K562 (cell line): ENCODE results near the gene LUC7L3. TPM values are rescaled to one million over a fixed set of nuclear protein-coding genes. Genes with fewer than 3 reads are reported as not detected.

Source experiments
- ATAC-seq: fragments of 200-7000 bp; cut with Tn5 transposase; 3 replicates; pipeline ENCODE4 v1.9.1; 2020; ENCODE audit warnings: moderate library complexity
- BruUV-seq: library from RNA; stranded (reverse); fragments of 400-500 nt; replicated peaks from 2 replicates; lab custom pipeline; 2021; lab: Mats Ljungman, UMichigan
- CTCF ChIA-PET: fragments of 300-600 bp; formaldehyde crosslinking; extraction: SDS; loops from one replicate; lab custom pipeline; 2021; ENCODE audit warnings: low intra/inter-chr PET ratio; lab: Yijun Ruan, JAX
- POLR2A ChIA-PET: fragments of 300-600, 350-650 bp; sonication (Branson Sonifier 250); formaldehyde crosslinking; extraction: SDS; loops from one replicate; lab custom pipeline; 2021; ENCODE audit warnings: antibody characterized with exemption, inconsistent platforms; lab: Yijun Ruan, JAX
- DNase-seq, 4 experiments: peaks; one replicate each; pipeline versions ENCODE4 v3.0.0 to v3.0.0-alpha.2; 2011 to 2018; ENCODE audit warnings: low spot score in 3 of 4, mixed read lengths in 3 of 4; ENCODE audit errors: extremely low read depth in 1 of 4
- FAIRE-seq: peaks from 2 replicates; lab custom pipeline; 2011; peaks lifted over from hg19 to GRCh38; lab: Jason Lieb, UNC
- H2AFZ ChIP-seq: 2 replicates; pipeline ENCODE4 v1.6.0; 2011; ENCODE audit warnings: low read depth, low read length, control low read depth, inconsistent platforms
- H3K27ac ChIP-seq: fragments of 200-600 bp; 3 replicates; pipeline ENCODE4 v1.8.0; 2011; ENCODE audit warnings: low read depth, mild to moderate bottlenecking, control low read depth, inconsistent platforms, low read length, moderate library complexity, mixed read lengths; ENCODE audit errors: extremely low read depth
- H3K27me3 ChIP-seq, 2 experiments: fragments of 300-600 bp in 1 of 2; 2 replicates in 1 of 2; 3 replicates in 1 of 2; pipeline versions ENCODE4 v1.6.0 to v1.8.0; 2011; ENCODE audit warnings: inconsistent platforms in 2 of 2, low read length in 2 of 2, mild to moderate bottlenecking in 1 of 2, mixed read lengths in 1 of 2, moderate library complexity in 1 of 2; ENCODE audit not compliant: control insufficient read depth in 2 of 2, insufficient read depth in 2 of 2
- H3K36me3 ChIP-seq: fragments of 300-600 bp; 3 replicates; pipeline ENCODE4 v1.8.0; 2011; ENCODE audit warnings: mild to moderate bottlenecking, low read length, inconsistent platforms; ENCODE audit not compliant: control insufficient read depth, insufficient read depth
- H3K4me1 ChIP-seq, 2 experiments: fragments of 200-600 bp in 1 of 2; replicated peaks in 1 of 2; 2 replicates in 1 of 2; 3 replicates in 1 of 2; pipeline versions ENCODE4 v1.5.1 to v1.8.0; 2011; ENCODE audit warnings: inconsistent platforms in 2 of 2, low read length in 2 of 2, mild to moderate bottlenecking in 1 of 2, mixed read lengths in 1 of 2, moderate library complexity in 1 of 2; ENCODE audit not compliant: control insufficient read depth in 2 of 2, insufficient read depth in 2 of 2
- H3K4me2 ChIP-seq: 2 replicates; pipeline ENCODE4 v1.6.1; 2011; ENCODE audit warnings: low read length, control low read depth, inconsistent platforms, mixed read lengths; ENCODE audit not compliant: insufficient read depth
- H3K4me3 ChIP-seq: fragments of 200-600 bp; sonication (generic), shearing (Covaris generic); 2 replicates; pipeline ENCODE4 v1.5.1; 2016; ENCODE audit warnings: control low read depth, inconsistent platforms
- H3K79me2 ChIP-seq: fragments of 200-600 bp; 3 replicates; pipeline ENCODE4 v1.8.0; 2011; ENCODE audit warnings: low read length, inconsistent platforms; ENCODE audit not compliant: control insufficient read depth, insufficient read depth
- H3K9ac ChIP-seq, 2 experiments: 2 replicates each; pipeline versions ENCODE4 v1.6.0 to v1.6.1; 2011; ENCODE audit warnings: low read depth in 2 of 2, low read length in 2 of 2, control low read depth in 1 of 2, inconsistent platforms in 1 of 2, mild to moderate bottlenecking in 1 of 2, mixed read lengths in 1 of 2; ENCODE audit not compliant: insufficient read depth in 1 of 2
- H3K9me1 ChIP-seq: one replicate; pipeline ENCODE4 v1.6.0; 2011; ENCODE audit warnings: inconsistent platforms, mild to moderate bottlenecking, low read length, moderate library complexity; ENCODE audit not compliant: control insufficient read depth, insufficient read depth
- H3K9me3 ChIP-seq: replicated peaks from 2 replicates; pipeline ENCODE4 v1.5.1; 2011; ENCODE audit warnings: low read depth, low read length, inconsistent platforms; ENCODE audit not compliant: control insufficient read depth, insufficient read depth
- H4K20me1 ChIP-seq: replicated peaks from 2 replicates; pipeline ENCODE4 v1.6.1; 2011; ENCODE audit warnings: low read length, inconsistent platforms, mixed read lengths; ENCODE audit not compliant: control insufficient read depth, insufficient read depth
- ARID2 ChIP-seq: fragments of 450-650 bp; IDR thresholded peaks from 2 replicates; pipeline ENCODE4 v1.6.1; 2017; ENCODE audit warnings: antibody characterized with exemption, mild to moderate bottlenecking
- BRF1 ChIP-seq: IDR thresholded peaks from 3 replicates; pipeline ENCODE4 v1.6.1; 2011; ENCODE audit warnings: borderline replicate concordance, mild to moderate bottlenecking; ENCODE audit not compliant: insufficient read length; ENCODE audit errors: extremely low read depth
- CHCHD3 ChIP-seq: fragments of 250-450 bp; sonication (Bioruptor Pico); IDR thresholded peaks from 2 replicates; pipeline ENCODE4 v2.1.2; 2022; ENCODE audit warnings: mild to moderate bottlenecking
- E2F3 ChIP-seq: fragments of 250-450 bp; sonication (Bioruptor Pico); IDR thresholded peaks from 2 replicates; pipeline ENCODE4 v1.4.0; 2020; ENCODE audit warnings: mild to moderate bottlenecking
- ELF1 ChIP-seq: fragments of 200-800 bp; sonication (Bioruptor generic); IDR thresholded peaks from 2 replicates; pipeline ENCODE4 v1.6.1; 2016; ENCODE audit warnings: missing genetic modification characterization, missing compliant biosample characterization
- ELF4 ChIP-seq: fragments of 450-650 bp; formaldehyde crosslinking; IDR thresholded peaks from 2 replicates; pipeline ENCODE4 v1.4.0; 2022; ENCODE audit warnings: missing genetic modification characterization
- GABPA ChIP-seq: fragments of 200-800 bp; sonication (Bioruptor generic); conservative IDR thresholded peaks from 2 replicates; pipeline ENCODE4 v1.6.1; 2016; ENCODE audit warnings: low read depth, missing genetic modification characterization, missing compliant biosample characterization
- HMGN3 ChIP-seq: IDR thresholded peaks from 2 replicates; pipeline ENCODE4 v1.6.1; 2011; ENCODE audit warnings: borderline replicate concordance, low read depth, mild to moderate bottlenecking, mixed read lengths, low read length; ENCODE audit not compliant: insufficient read length; ENCODE audit errors: extremely low read depth
- IRF9 ChIP-seq: fragments of 450-650 bp; IDR thresholded peaks from 2 replicates; pipeline ENCODE4 v1.6.1; 2016; ENCODE audit warnings: missing biosample characterization, missing genetic modification characterization
- MBD2 ChIP-seq: sonication (generic); IDR thresholded peaks from 2 replicates; pipeline ENCODE4 v1.6.1; 2016; ENCODE audit warnings: low read depth, borderline replicate concordance
- NCOR1 ChIP-seq: fragments of 450-650 bp; IDR thresholded peaks from 2 replicates; pipeline ENCODE4 v1.6.1; 2016; ENCODE audit warnings: mild to moderate bottlenecking, moderate library complexity
- NR2F6 ChIP-seq: fragments of 450-650 bp; formaldehyde crosslinking; IDR thresholded peaks from 2 replicates; pipeline ENCODE4 v1.4.0; 2020; ENCODE audit warnings: mild to moderate bottlenecking
- RFX1 ChIP-seq: fragments of 450-650 bp; IDR thresholded peaks from 2 replicates; pipeline ENCODE4 v1.6.1; 2016; ENCODE audit warnings: mild to moderate bottlenecking, moderate library complexity
- SMARCE1 ChIP-seq: fragments of 450-650 bp; IDR thresholded peaks from 2 replicates; pipeline ENCODE4 v1.7.1; 2016; ENCODE audit warnings: mild to moderate bottlenecking
- ZBTB2 ChIP-seq: fragments of 450-650 bp; IDR thresholded peaks from 2 replicates; pipeline ENCODE4 v1.6.1; 2016; ENCODE audit warnings: antibody characterized with exemption
- ZNF717 ChIP-seq: fragments of 250-450 bp; sonication (Bioruptor Pico); IDR thresholded peaks from 2 replicates; pipeline ENCODE4 v1.5.0; 2021
- WGBS: fragments of 100-300 bp; shearing (Covaris generic); methylation state at CpG from one replicate; pipeline ENCODE4 v1.1.6; 2016; ENCODE audit warnings: low coverage, mixed read lengths; ENCODE audit not compliant: insufficient coverage; ENCODE audit errors: missing lambda C conversion rate; 5-methylcytosine and 5-hydroxymethylcytosine counted together
- in situ Hi-C: fragments of 300-500 bp; cut with MboI; formaldehyde crosslinking; loops from 4 replicates; pipeline ENCODE4 v1.15.0; 2018; ENCODE audit warnings: inconsistent platforms, mixed read lengths
- intact Hi-C: fragments of 100-400 bp; cut with micrococcal nuclease; formaldehyde crosslinking; loops from 2 replicates; pipeline ENCODE4 v1.14.2; 2022
- polyA plus RNA-seq, 8 experiments: library from polyadenylated mRNA; depleted of rRNA in 4 of 8; stranded (reverse) in 5 of 8; unstranded in 3 of 8; fragments of >200 nt; fragmentation: Nextera tagmentation in 2 of 8; fragmentation: Illumina TruSeq in 1 of 8; extraction: Ambion mirVana in 2 of 8; extraction: Trizol in 1 of 8; gene quantifications; 2 replicates each; pipeline versions ENCODE4 v1.2.1 to v1.2.3, GENCODE V29; 2011 to 2014; ENCODE audit warnings: inconsistent platforms in 1 of 8, missing spikeins in 1 of 8
- total RNA-seq, 7 experiments: library from RNA; depleted of rRNA in 6 of 7; stranded (reverse); fragments of >200 nt in 6 of 7; fragmentation: Illumina TruSeq in 2 of 7; extraction: Trizol in 2 of 7; gene quantifications; 2 replicates each; pipeline versions ENCODE4 v1.2.1 to v1.2.3, GENCODE V29; 2011 to 2021; ENCODE audit warnings: low replicate concordance in 1 of 7

The LUC7L3 gene
- total and polyA plus RNA-seq, 9 of the 15 experiments (the other 6 are each of a cell fraction or from before 2014, with no cell fraction given), result 80.8 to 284 (median 127) TPM

DNA sequence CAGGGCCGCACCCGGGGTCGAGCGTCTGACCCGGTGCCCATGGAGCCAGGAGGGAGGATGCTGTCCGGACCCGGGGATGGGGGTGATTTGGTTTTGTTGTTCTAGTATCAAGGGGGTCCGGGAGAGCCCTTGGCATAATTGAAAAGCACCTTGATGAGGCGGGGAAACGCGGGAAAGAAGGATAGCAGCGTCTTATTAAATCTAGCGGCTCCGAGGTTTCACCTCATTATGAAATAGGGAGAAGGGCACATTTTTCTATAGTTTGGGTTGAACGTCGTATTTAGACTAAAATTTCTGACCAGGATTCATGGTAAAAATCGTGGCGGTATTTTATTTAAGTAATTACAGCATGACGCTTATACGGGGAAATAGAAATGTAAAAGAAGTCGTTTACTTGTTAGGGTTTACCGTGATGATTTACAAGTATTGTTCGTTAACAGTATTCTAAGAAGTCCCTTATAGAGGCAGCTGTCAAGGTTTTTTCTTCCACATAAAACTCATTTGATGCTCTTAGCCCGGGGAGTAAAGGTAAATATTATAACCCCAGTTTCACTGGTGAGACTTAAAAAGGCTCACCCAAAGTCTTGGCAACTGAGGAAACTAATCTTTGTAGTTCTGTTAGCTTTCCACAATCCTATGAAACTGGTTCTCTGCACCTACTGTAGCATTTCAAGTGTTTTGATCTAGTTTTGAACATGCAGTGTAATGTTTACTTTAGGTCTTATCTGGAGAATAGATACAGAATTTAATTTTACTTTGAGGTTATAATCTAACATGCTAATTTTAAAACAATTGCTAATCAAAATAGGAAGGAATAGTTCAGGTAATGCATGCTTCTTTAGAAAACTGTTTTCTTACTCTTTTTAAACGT lies 756 bp downstream of the LUC7L3 start:
- intact Hi-C loops (loop anchor here (5.0 to 10.0 kb wide), 2 partner anchors 42 to 215 kb away; no protein-coding TSS in a partner anchor), in situ Hi-C loops (no loop called here)
- Histone ChIP-seq H3K36me3 (peaks cover 35% of the 10 kb centered on the region), H3K27me3 (no peaks in the 10 kb centered on the region), H3K4me2 (peak overlapping the region; percentile 87), H3K4me1 (peaks cover 11 to 19% of the 10 kb centered on the region in 2 experiments; a peak in 4 of 5 replicates), H3K27ac (peak overlapping the region; percentile 99), H3K9ac (peak overlapping the region; percentile 98 to 99), H2AFZ (peak overlapping the region; percentile 99; the same call in 1 of the 2 replicates), H3K9me3 (no peaks in the 10 kb centered on the region), H3K9me1 (no peaks in the 10 kb centered on the region), H4K20me1 (peaks cover 34% of the 10 kb centered on the region), H3K4me3 (peak overlapping the region; percentile 87), H3K79me2 (peaks cover 67% of the 10 kb centered on the region)
- DNase-seq (peak in 1 of 4 experiments; percentile 12), ATAC-seq (peak; percentile 2; the same call in 2 of the 3 replicates), FAIRE-seq (no peak)
- CTCF ChIA-PET, result interaction anchor here (0.7 kb wide), 1 partner anchor 433 kb away, joined by 3 read pairs; the partner anchor contains the start of gene NME1
- WGBS, result 2% methylated on average over 25 of the region's 25 CpGs
- BruUV-seq, result TSS peak; percentile 57
- POLR2A ChIA-PET, result interaction anchor here (0.7 to 1.6 kb wide), 12 partner anchors 8 to 1038 kb away, joined by 3 to 12 read pairs (median 4); partner anchors contain the start of genes ANKRD40 and ANKRD40CL
- no peak for TF ChIP-seq ELF4
- TF ChIP-seq MBD2, result no peak
- no peak for TF ChIP-seq BRF1
- no peak for TF ChIP-seq ZBTB2
- TF ChIP-seq IRF9, result no peak
- no peak for TF ChIP-seq HMGN3
- no peak for TF ChIP-seq NCOR1
- no peak for TF ChIP-seq ELF1 (tag)
- no peak for TF ChIP-seq GABPA (tag)
- no peak for TF ChIP-seq CHCHD3 (CRISPR knock-in tag)
- TF ChIP-seq RFX1, result no peak
- no peak for TF ChIP-seq SMARCE1
- no peak for TF ChIP-seq NR2F6 (CRISPR knock-in tag)
- no peak for TF ChIP-seq ZNF717 (CRISPR knock-in tag)
- no peak for TF ChIP-seq E2F3 (CRISPR knock-in tag)
- TF ChIP-seq ARID2, result 0 out of 2 replicates have a peak, but pooled peaks have one; percentile 10
